Spinal cord (tissue), 10 donors: ENCODE measurements around the gene MYBBP1A. TPM values are rescaled to one million over a fixed set of nuclear protein-coding genes. Genes with fewer than 3 reads are reported as not detected.

ENCODE experiments used
- DNase-seq, 6 donors: peaks; one replicate each; pipeline versions ENCODE4 v3.0.0 to v3.0.0-alpha.2; 2013 to 2015; ENCODE audit warnings: low spot score in 6 of 6, low read depth in 4 of 6
- H3K27ac ChIP-seq: one replicate; pipeline ENCODE4 v1.5.1; 2013; ENCODE audit warnings: low read depth, low read length, control low read depth
- H3K27me3 ChIP-seq: one replicate; pipeline ENCODE4 v1.6.1; 2013; ENCODE audit warnings: low read length; ENCODE audit not compliant: control insufficient read depth, insufficient read depth
- H3K36me3 ChIP-seq: one replicate; pipeline ENCODE4 v1.6.1; 2013; ENCODE audit warnings: low read length; ENCODE audit not compliant: control insufficient read depth, insufficient read depth
- H3K4me1 ChIP-seq: one replicate; pipeline ENCODE4 v1.6.1; 2013; ENCODE audit warnings: low read length; ENCODE audit not compliant: control insufficient read depth, insufficient read depth
- H3K4me3 ChIP-seq: one replicate; pipeline ENCODE4 v1.5.1; 2013; ENCODE audit warnings: low read depth, low read length, control low read depth
- H3K9me3 ChIP-seq: one replicate; pipeline ENCODE4 v1.6.1; 2013; ENCODE audit warnings: low read length; ENCODE audit not compliant: control insufficient read depth, insufficient read depth
- WGBS: methylation state at CpG from one replicate; pipeline ENCODE4 v1.1.5; 2013; ENCODE audit warnings: missing lambda C conversion rate; ENCODE audit not compliant: insufficient coverage; 5-methylcytosine and 5-hydroxymethylcytosine counted together
- polyA plus RNA-seq, 2 donors: library from polyadenylated mRNA; unstranded; fragments of 120-200 nt; gene quantifications; one replicate each; pipeline ENCODE4 v1.2.1, GENCODE V29; 2013; ENCODE audit not compliant: insufficient read length in 2 of 2
- total RNA-seq, 2 donors: library from RNA; depleted of rRNA in 1 of 2; stranded (reverse); fragments of 120-200 nt in 1 of 2; fragments of >200 nt in 1 of 2; gene quantifications; one replicate each; pipeline versions ENCODE4 v1.2.3 to v1.2.4, GENCODE V29; 2013 to 2014
- donor health status: healthy.

Gene MYBBP1A
- total and polyA plus RNA-seq, 4 donors = 19.5 to 38.9 (median 33.7) TPM

DNA sequence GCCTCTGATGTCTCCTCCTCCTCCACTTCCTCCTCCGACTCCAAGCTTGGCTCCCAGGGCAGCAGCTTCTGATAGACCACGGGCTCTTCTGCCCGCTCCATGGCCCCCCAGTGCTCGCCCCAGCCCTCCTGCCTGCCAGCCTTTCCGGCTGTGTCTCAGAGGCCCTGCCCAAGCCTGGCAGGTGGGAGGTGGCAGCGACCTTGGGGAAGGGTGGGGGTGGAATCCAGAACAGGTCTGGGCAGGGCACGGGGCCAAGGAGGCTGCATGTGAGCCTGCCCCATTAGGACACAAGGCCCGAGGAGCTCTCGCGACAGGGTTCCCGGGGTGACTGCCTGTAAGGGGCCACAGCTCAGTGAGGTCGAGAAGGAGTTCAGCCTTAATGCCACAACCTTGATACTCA, 5.2 kb upstream of the MYBBP1A start, which contains the start of gene GGT6:
Gene GGT6, minus strand, starts transcription at position 157 of the 400 bp plus-strand sequence. Its CDS starts 56 bp downstream, at position 101.
- no peak within 1 kb of the TSS for H3K4me3 ChIP-seq

DNA sequence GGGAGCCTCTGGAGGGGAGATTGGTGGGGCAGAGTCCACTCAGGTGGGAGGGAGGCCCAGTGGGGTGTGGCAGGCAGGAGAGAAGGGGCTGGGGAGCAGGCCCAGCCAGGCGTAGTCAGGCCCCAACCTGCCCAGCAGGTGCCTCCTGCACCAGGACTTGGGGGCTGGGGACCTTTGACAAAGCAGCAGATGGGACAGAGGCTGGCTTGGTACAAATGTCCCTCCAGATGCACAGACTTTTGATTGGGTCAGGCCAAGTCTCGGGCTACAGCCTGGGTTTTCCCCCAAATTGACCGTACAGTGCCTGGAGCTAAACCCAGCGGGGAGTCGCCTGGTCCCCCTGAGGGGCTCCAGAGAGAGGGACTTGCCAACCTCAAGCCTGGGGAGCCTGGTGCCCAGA, 4.8 kb upstream of the MYBBP1A start:
- H3K27me3 ChIP-seq = peaks cover 3% of the 10 kb centered on the region
- DNase-seq = no peak
- no peak overlapping the region for H3K27ac ChIP-seq
- H3K4me1 ChIP-seq = peaks cover 11% of the 10 kb centered on the region
- no peaks in the 10 kb centered on the region for H3K9me3 ChIP-seq
- no peaks in the 10 kb centered on the region for H3K36me3 ChIP-seq
- H3K4me3 ChIP-seq = no peak overlapping the region
- 91% methylated on average over 5 of the region's 5 CpGs for WGBS

More for the DNA sequence above, 5.2 kb upstream of the MYBBP1A start, which contains the start of gene GGT6:
- Histone ChIP-seq H3K27ac (no peak within 1 kb of the TSS), H3K4me1 (peaks cover 10% of the 10 kb centered on the region), H3K36me3 (no peaks in the 10 kb centered on the region), H3K27me3 (peaks cover 3% of the 10 kb centered on the region), H3K9me3 (no peaks in the 10 kb centered on the region)
- 83% methylated on average over 12 of the region's 12 CpGs for WGBS
- no peak for DNase-seq

DNA sequence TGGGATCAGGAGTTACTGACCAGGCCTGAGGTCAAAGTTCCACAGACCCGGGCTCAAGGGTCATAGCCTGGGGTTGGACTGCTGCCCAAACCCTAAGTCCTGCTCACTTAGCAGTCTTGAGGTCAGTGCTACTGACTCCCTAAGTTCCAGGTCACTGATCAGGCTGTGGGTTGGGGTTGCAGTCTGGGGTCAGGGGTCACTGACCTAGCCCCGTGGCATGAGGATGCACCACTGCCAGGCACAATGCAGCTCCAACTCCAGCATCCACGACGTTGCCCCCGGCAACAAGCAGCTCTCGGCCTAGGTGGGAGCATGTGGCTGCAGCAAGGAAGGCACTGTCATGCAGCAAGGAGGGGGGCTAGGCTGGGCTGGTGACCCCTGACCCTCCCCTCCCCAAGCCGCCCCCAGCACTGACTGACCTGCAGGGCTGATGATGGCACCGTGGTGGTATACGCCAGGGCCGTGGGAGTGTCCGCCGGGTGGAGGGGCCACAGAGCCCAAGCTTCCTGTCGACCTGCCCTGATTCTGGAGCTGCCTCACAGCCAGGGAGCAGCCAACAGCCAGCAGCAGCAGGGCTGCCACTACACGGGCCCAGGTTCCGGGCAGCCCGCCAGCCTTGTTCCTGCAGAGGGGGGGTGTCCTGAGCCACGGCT, 4.1 kb upstream of the MYBBP1A start:
- no peak for DNase-seq
- H3K27me3 ChIP-seq = peaks cover 3% of the 10 kb centered on the region
- 51% methylated on average over 17 of the region's 17 CpGs for WGBS
- H3K27ac ChIP-seq = no peak overlapping the region
- H3K4me3 ChIP-seq = no peak overlapping the region
- H3K4me1 ChIP-seq = peaks cover 18% of the 10 kb centered on the region
- no peaks in the 10 kb centered on the region for H3K9me3 ChIP-seq
- H3K36me3 ChIP-seq = no peaks in the 10 kb centered on the region

DNA sequence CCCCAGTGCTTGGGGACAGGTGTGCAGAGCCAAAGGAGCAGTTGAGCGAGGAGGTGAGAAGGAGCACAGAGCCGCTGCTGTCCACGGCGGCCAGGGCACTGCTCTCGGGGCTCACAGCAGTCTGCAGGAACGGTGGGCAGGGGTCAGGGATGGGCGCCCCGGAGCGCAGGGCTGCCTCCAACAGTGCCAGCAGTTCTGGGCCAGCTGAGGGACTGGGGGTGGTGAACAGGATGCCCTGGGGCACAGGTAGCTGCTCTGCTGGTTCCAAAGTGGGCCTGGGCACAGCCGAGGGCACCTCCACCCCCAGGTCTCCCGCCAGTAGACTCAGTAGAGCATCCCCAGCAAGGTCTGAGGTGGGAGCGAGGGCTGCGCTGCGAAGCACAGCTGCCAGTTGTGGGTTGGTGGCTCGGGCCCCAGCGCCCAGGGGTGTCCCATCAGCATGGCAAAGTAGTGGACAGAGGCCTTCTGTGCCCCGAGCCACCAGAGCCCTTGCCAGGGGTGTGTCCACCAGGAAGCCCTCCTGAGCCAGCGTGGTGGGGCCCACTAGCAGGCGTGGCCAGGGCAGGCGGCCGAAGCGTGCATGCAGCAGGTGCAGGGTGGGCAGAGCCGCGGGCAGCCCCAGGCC, 3.3 kb upstream of the MYBBP1A start:
- H3K27me3 ChIP-seq = peaks cover 3% of the 10 kb centered on the region
- DNase-seq = no peak
- 90% methylated on average over 24 of the region's 24 CpGs for WGBS
- peaks cover 6% of the 10 kb centered on the region for H3K36me3 ChIP-seq
- H3K4me3 ChIP-seq = no peak overlapping the region
- H3K9me3 ChIP-seq = no peaks in the 10 kb centered on the region
- H3K27ac ChIP-seq = no peak overlapping the region
- H3K4me1 ChIP-seq = peaks cover 26% of the 10 kb centered on the region

DNA sequence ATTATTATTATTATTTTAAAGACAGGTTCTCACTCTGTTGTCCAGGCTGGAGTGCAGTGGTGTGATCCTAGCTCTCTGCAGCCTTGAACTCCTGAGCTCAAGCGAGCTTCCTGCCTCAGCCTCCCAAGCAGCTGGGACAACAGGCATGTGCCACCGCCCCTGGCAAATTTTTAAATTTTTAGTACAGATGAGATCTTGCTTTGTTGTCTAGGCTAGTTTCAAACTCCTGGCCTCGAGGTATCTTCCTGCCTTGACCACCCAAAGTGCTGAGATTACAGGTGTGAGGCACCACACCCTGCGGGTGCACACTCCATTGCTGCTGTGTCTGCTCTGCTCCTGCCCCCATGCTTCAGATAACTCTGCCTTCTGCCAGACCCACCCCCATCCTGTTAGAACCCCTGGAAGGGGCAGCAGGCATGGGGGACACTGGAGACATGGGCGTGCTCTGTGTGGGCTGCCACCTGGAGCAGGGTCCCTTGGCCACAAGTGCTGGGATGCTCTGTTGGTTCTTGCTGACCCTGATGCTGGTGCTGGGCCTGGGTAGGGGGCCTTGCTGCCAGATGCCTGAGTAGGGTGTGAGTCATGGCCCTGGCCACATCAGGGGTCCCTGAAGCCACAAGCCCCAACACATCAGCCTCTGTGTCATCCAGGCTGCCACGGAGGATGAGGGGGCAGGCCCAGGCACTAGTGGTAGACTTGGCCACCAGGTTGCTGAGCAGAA, 2.6 kb upstream of the MYBBP1A start:
- DNase-seq = no peak
- peaks cover 11% of the 10 kb centered on the region for H3K36me3 ChIP-seq
- WGBS = 91% methylated on average over 5 of the region's 6 CpGs

DNA sequence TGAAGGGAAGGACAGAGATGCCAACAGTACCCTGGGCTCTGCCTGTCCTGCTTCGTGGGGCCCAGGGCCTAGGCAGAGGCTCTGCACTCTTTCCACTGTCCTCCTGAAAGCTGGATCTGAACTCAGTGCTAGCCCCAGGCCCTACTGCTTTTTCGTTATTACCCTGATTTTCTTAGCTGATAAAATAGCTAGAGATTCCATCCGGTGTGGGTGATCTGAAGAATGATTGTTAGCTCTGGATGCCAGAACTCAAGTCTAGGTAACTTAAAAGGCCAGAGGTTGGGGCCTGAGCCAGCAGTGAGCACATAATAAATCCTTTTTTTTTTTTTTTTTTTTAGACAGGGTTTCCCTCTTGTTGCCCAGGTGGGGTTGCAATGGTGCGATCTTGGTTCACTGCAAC, 1.8 kb upstream of the MYBBP1A start:
- 83% methylated on average over 3 of the region's 4 CpGs for WGBS
- H3K36me3 ChIP-seq = peaks cover 19% of the 10 kb centered on the region
- no peaks in the 10 kb centered on the region for H3K27me3 ChIP-seq
- no peaks in the 10 kb centered on the region for H3K9me3 ChIP-seq
- no peak for DNase-seq
- no peak overlapping the region for H3K27ac ChIP-seq
- H3K4me1 ChIP-seq = peaks cover 26% of the 10 kb centered on the region
- no peak overlapping the region for H3K4me3 ChIP-seq

More for the DNA sequence above, 2.6 kb upstream of the MYBBP1A start:
- H3K4me1 ChIP-seq = peaks cover 26% of the 10 kb centered on the region
- no peak overlapping the region for H3K27ac ChIP-seq
- H3K9me3 ChIP-seq = no peaks in the 10 kb centered on the region
- no peak overlapping the region for H3K4me3 ChIP-seq
- H3K27me3 ChIP-seq = peaks cover 3% of the 10 kb centered on the region

DNA sequence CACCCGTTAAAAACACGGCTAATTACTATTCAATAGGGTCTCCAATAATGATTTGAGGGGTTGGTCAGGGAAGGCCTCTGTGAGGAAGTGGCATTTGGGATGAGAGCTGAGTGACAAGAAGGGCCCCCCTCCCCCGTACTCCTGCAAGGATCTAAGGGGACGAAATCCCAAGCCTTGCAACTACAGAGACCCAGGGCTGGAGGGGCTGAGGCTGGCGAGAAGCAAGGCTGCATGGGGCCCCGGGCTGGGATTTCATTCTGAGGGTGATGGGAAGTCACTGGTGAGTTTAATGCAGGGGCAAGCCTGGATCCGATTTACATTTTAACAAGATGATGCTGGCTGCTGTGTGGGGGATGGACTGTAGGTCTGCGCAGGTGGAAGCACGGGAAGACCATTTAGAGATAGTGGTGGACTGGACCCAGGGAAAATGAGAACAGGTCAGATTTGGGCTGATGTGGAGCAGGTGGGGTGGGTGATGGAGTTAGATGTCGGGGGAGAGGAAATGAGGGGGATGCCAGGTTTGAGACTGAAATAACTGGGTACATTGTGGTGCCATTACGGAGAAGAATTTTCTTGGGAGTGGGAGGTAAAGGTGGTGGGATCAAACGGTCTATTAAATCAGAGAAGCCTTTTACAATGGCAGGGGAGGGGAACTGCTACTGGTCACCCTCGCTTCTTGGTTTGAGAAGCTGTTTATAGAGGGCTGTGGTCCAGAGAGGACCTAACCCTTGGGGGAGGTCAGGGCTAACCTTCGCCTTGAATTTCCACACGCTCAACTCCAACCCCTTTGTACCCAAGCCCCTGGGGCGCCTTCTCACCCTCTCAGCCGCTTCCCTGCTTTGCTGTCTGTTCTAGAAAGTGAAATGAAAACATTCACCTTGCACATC, 932 bp upstream of the MYBBP1A start:
- no peak for DNase-seq
- H3K9me3 ChIP-seq = no peaks in the 10 kb centered on the region
- H3K4me1 ChIP-seq = peaks cover 26% of the 10 kb centered on the region
- H3K27me3 ChIP-seq = no peaks in the 10 kb centered on the region
- peak overlapping the region; percentile 80 for H3K4me3 ChIP-seq
- 46% methylated on average over 10 of the region's 17 CpGs for WGBS
- peak overlapping the region; percentile 83 for H3K27ac ChIP-seq
- peaks cover 28% of the 10 kb centered on the region for H3K36me3 ChIP-seq

DNA sequence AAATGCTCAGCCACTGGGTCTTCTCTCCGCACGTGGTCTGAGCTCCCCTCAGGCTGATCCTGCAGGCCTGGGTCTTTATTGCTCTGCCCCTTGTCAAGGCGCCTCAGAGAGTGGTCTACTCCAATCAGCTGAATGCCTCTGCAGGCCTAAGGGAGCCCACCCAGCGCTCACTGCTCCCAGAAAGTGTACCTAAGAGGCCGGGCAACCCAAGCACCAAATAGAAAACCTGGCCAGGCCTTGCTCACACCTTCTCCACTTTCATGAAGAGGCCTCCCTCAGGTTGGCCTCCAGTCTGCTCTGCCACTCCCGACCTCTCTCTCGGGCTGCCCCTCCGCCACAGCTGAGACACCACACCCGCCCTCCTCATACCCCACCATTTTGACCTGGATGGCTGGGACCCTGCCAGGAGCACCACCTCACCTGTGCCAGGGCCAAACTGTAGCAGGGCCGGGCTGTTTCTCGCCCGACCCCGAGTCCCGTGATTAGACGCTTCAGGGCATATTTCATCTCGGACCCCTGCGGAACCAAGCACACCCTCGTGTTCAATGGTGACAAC, 665 bp downstream of the MYBBP1A start:
- H3K4me3 ChIP-seq = peak overlapping the region; percentile 80
- 16% methylated on average over 18 of the region's 18 CpGs for WGBS
- DNase-seq = no peak
- peaks cover 44% of the 10 kb centered on the region for H3K36me3 ChIP-seq
- H3K27me3 ChIP-seq = no peaks in the 10 kb centered on the region
- peaks cover 26% of the 10 kb centered on the region for H3K4me1 ChIP-seq
- H3K27ac ChIP-seq = no peak overlapping the region
- H3K9me3 ChIP-seq = no peaks in the 10 kb centered on the region

DNA sequence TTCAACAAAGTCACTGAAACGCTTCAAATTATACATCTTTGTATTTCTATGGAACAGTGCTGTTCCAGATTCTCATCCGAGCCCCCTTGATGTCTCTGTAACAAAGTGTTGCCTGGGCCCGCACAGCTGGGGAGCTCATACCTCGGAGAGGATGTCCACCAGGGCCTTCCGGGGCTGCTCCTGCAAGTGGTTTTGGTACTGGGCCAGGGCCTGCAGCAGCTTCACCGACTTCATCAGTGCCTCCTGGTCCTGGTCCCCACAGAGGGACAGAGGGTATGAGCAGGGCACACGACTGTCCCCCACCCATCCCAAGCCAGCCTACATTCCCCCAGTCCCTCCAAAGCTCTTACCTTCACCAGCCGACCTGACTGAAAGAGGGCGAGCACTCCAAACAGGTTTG, 1.5 kb downstream of the MYBBP1A start:
- Histone ChIP-seq H3K36me3 (peaks cover 53% of the 10 kb centered on the region), H3K4me3 (no peak overlapping the region), H3K9me3 (no peaks in the 10 kb centered on the region), H3K4me1 (peaks cover 26% of the 10 kb centered on the region), H3K27me3 (no peaks in the 10 kb centered on the region), H3K27ac (no peak overlapping the region)
- no peak for DNase-seq
- 83% methylated on average over 9 of the region's 9 CpGs for WGBS
